Measurements from ENCODE around the gene RASGRP1. TPM values are rescaled to one million over a fixed set of nuclear protein-coding genes. Genes with fewer than 3 reads are reported as not detected.

RASGRP1 gene
- total RNA-seq, 1 experiment from 2014 or later = 0.39 TPM

DNA sequence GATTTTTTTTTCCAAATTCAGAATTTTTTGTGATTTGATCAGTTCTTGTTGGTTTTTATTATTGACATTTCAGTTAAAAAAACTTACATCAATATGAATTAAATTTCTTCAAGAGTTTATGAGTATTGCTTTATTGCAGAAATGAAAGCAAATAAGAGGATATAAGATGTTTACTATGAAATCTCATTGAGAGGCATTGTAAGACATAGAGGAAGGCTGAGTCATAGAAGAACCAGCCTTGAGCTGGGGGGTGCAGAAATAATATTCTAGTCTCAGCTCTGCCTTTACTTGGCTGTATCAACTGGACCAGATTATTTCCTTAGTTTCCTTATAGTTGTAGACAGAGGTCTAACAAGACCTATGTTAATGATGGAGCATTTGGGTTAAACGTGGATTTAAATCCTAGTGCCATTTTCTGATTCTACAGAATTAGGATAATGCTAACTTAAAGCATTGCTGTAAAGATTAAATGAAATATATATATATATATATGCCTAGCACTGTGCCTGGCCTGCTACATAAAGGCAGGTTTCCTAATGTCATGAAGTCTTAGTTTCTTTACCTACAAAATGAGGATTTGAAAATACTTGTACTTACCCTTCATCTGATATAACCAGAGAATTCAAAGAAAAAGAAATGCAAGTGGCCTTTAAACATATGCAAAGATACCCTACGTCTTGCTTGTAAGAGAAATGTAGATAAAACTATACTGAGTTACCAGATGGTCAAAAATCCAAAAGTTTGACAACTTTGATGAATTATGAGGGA, 103.4 kb downstream of the RASGRP1 start:
- no peaks in the 10 kb centered on the region for H3K9me3 ChIP-seq (ENCODE audit: insufficient read depth, low read depth)
- peaks cover 44% of the 10 kb centered on the region for H3K79me2 ChIP-seq (ENCODE audit: low read depth)
- no peak overlapping the region for H3K4me3 ChIP-seq
- BruUV-seq (replicated peaks) = no TSS peak
- TF ChIP-seq EZH2 (IDR thresholded peaks at IDR 0.05; ENCODE audit: low read depth) = no peak
- TF ChIP-seq, protein P1, sequence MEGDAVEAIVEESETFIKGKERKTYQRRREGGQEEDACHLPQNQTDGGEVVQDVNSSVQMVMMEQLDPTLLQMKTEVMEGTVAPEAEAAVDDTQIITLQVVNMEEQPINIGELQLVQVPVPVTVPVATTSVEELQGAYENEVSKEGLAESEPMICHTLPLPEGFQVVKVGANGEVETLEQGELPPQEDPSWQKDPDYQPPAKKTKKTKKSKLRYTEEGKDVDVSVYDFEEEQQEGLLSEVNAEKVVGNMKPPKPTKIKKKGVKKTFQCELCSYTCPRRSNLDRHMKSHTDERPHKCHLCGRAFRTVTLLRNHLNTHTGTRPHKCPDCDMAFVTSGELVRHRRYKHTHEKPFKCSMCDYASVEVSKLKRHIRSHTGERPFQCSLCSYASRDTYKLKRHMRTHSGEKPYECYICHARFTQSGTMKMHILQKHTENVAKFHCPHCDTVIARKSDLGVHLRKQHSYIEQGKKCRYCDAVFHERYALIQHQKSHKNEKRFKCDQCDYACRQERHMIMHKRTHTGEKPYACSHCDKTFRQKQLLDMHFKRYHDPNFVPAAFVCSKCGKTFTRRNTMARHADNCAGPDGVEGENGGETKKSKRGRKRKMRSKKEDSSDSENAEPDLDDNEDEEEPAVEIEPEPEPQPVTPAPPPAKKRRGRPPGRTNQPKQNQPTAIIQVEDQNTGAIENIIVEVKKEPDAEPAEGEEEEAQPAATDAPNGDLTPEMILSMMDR (conservative IDR thresholded peaks at IDR 0.05) = no peak
- no peaks in the 10 kb centered on the region for H3K9me2 ChIP-seq (ENCODE audit: insufficient read depth)
- CTCF ChIA-PET = no interaction called here
- no peaks in the 10 kb centered on the region for H3K36me3 ChIP-seq (ENCODE audit: low read depth)
- no peaks in the 10 kb centered on the region for H3F3A ChIP-seq (ENCODE audit: insufficient read depth, low read depth)
- H3K4me2 ChIP-seq = no peak overlapping the region
- H3K27ac ChIP-seq = no peak overlapping the region
- H3K27me3 ChIP-seq (ENCODE audit: insufficient read depth, low read depth) = no peaks in the 10 kb centered on the region
- no peak overlapping the region for H2AFZ ChIP-seq
- H4K20me1 ChIP-seq (ENCODE audit: insufficient read depth) = peaks cover 4% of the 10 kb centered on the region
- H3K4me1 ChIP-seq (replicated peaks; ENCODE audit: insufficient read depth) = no peaks in the 10 kb centered on the region
- POLR2A ChIA-PET (ENCODE audit: unreplicated experiment) = interaction anchor here (0.6 kb wide), 1 partner anchor 32 kb away, joined by 6 read pairs; no protein-coding TSS in a partner anchor
- no peak for DNase-seq
- intact Hi-C loops (cut with micrococcal nuclease; ENCODE audit: unreplicated experiment) = no loop called here

DNA sequence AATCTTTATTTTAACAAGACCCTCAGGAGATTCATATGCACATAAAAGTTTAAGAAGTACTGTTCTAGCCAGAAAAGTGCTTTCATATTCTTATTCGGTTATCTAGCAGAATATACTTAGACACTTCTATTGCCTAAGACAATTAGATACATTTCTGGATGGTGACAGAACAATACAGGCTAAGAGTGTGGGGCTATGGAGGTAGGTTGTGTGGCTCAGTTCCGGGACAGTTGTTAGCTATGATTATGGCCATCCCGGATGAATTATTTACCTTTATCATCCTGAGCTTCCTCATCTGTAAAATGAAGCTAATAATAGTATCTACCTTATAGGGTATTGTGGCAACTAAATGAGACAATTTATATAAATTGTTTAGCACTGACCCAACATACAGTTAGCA, 104.1 kb downstream of the RASGRP1 start:
- no peak overlapping the region for H3K4me3 ChIP-seq
- TF ChIP-seq EZH2 (IDR thresholded peaks at IDR 0.05; ENCODE audit: low read depth) = no peak
- TF ChIP-seq, protein P1 (conservative IDR thresholded peaks at IDR 0.05) = no peak
- no peaks in the 10 kb centered on the region for H3K36me3 ChIP-seq (ENCODE audit: low read depth)
- no peaks in the 10 kb centered on the region for H3K27me3 ChIP-seq (ENCODE audit: insufficient read depth, low read depth)
- no peak for DNase-seq
- peaks cover 3% of the 10 kb centered on the region for H3K4me1 ChIP-seq (replicated peaks; ENCODE audit: insufficient read depth)
- peaks cover 51% of the 10 kb centered on the region for H3K79me2 ChIP-seq (ENCODE audit: low read depth)
- H3K27ac ChIP-seq = no peak overlapping the region
- no peak overlapping the region for H3K4me2 ChIP-seq
- intact Hi-C loops (cut with micrococcal nuclease; ENCODE audit: unreplicated experiment) = no loop called here
- peaks cover 4% of the 10 kb centered on the region for H4K20me1 ChIP-seq (ENCODE audit: insufficient read depth)
- no peaks in the 10 kb centered on the region for H3K9me2 ChIP-seq (ENCODE audit: insufficient read depth)
- ChIA-PET POLR2A (ENCODE audit: unreplicated experiment) (interaction anchor here (0.6 kb wide), 1 partner anchor 31 kb away, joined by 6 read pairs; no protein-coding TSS in a partner anchor), CTCF (no interaction called here)
- BruUV-seq (replicated peaks) = no TSS peak
- no peak overlapping the region for H2AFZ ChIP-seq
- no peaks in the 10 kb centered on the region for H3F3A ChIP-seq (ENCODE audit: insufficient read depth, low read depth)
- H3K9me3 ChIP-seq (ENCODE audit: insufficient read depth, low read depth) = no peaks in the 10 kb centered on the region

DNA sequence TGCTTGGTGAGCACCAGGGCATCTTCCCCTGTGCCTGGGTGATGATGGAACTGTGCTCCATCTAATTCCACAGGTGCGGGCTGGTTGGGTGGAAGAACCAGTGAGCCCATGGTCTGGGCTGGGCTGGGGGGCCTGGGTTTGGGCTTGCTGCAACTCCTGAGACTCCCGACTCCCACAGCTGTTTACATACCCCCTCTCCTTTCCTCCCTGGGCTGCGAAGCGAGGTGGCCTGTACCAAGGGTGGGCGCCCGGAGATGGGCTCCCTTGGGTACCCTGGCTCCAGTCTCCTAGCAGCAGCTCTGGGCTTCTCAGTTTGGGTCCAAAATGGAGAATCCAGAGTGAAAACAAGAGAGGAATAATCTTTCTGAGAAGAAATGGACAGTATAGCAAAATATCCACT, 105.1 kb downstream of the RASGRP1 start:
- no peak overlapping the region for H3K4me3 ChIP-seq
- no peak for DNase-seq
- H3K36me3 ChIP-seq (ENCODE audit: low read depth) = no peaks in the 10 kb centered on the region
- H3F3A ChIP-seq (ENCODE audit: insufficient read depth, low read depth) = peaks cover 6% of the 10 kb centered on the region; the same call in 1 of the 2 replicates
- BruUV-seq (replicated peaks) = no TSS peak
- no peak overlapping the region for H3K27ac ChIP-seq
- POLR2A ChIA-PET (ENCODE audit: unreplicated experiment) = no interaction called here
- intact Hi-C loops (cut with micrococcal nuclease; ENCODE audit: unreplicated experiment) = no loop called here
- no peak overlapping the region for H3K4me2 ChIP-seq
- peaks cover 61% of the 10 kb centered on the region for H3K79me2 ChIP-seq (ENCODE audit: low read depth)
- peaks cover 10% of the 10 kb centered on the region for H3K4me1 ChIP-seq (replicated peaks; ENCODE audit: insufficient read depth)
- H3K27me3 ChIP-seq (ENCODE audit: insufficient read depth, low read depth) = no peaks in the 10 kb centered on the region
- CTCF ChIA-PET = no interaction called here
- peaks cover 4% of the 10 kb centered on the region for H4K20me1 ChIP-seq (ENCODE audit: insufficient read depth)
- TF ChIP-seq, protein P1 (conservative IDR thresholded peaks at IDR 0.05) = no peak
- TF ChIP-seq EZH2 (IDR thresholded peaks at IDR 0.05; ENCODE audit: low read depth) = no peak
- no peak overlapping the region for H2AFZ ChIP-seq
- no peaks in the 10 kb centered on the region for H3K9me2 ChIP-seq (ENCODE audit: insufficient read depth)
- no peaks in the 10 kb centered on the region for H3K9me3 ChIP-seq (ENCODE audit: insufficient read depth, low read depth)

All from PC-9 (cell line).